Mesendoderm (in vitro differentiated cells): ENCODE results near the gene MMP14.

Experiments
- DNase-seq: peaks from one replicate; pipeline ENCODE4 v3.0.0; 2013
- H2AK5ac ChIP-seq: 2 replicates; pipeline ENCODE4 v1.6.1; 2013; ENCODE audit warnings: low read length, inconsistent platforms
- H2BK120ac ChIP-seq: 2 replicates; pipeline ENCODE4 v1.6.1; 2013; ENCODE audit warnings: low read depth, mild to moderate bottlenecking, low read length, moderate library complexity, mixed read lengths
- H2BK15ac ChIP-seq: replicated peaks from 2 replicates; pipeline ENCODE4 v1.6.1; 2013; ENCODE audit warnings: low read depth, mild to moderate bottlenecking, moderate library complexity
- H2BK5ac ChIP-seq: 2 replicates; pipeline ENCODE4 v1.6.1; 2013; ENCODE audit warnings: low read length, inconsistent platforms
- H3K18ac ChIP-seq: 2 replicates; pipeline ENCODE4 v1.6.1; 2013; ENCODE audit warnings: mild to moderate bottlenecking, low read length, mixed read lengths
- H3K23ac ChIP-seq: one replicate; pipeline ENCODE4 v1.6.1; 2013; ENCODE audit warnings: low read length
- H3K27ac ChIP-seq: 2 replicates; pipeline ENCODE4 v1.5.1; 2013; ENCODE audit warnings: low read depth, mild to moderate bottlenecking, inconsistent platforms, low read length, moderate library complexity
- H3K27me3 ChIP-seq: 2 replicates; pipeline ENCODE4 v1.6.1; 2013; ENCODE audit warnings: low read length, control low read depth, mild to moderate bottlenecking, inconsistent platforms; ENCODE audit not compliant: insufficient read depth, poor library complexity
- H3K36me3 ChIP-seq: 2 replicates; pipeline ENCODE4 v1.6.1; 2013; ENCODE audit warnings: low read length, inconsistent platforms; ENCODE audit not compliant: control insufficient read depth, insufficient read depth
- H3K4ac ChIP-seq: one replicate; pipeline ENCODE4 v1.6.1; 2013; ENCODE audit warnings: low read depth, mild to moderate bottlenecking, low read length, moderate library complexity
- H3K4me1 ChIP-seq: 2 replicates; pipeline ENCODE4 v1.6.1; 2013; ENCODE audit warnings: low read depth, low read length, inconsistent platforms; ENCODE audit not compliant: control insufficient read depth
- H3K4me2 ChIP-seq: 2 replicates; pipeline ENCODE4 v1.6.1; 2013; ENCODE audit warnings: low read length
- H3K4me3 ChIP-seq: 2 replicates; pipeline ENCODE4 v1.5.1; 2013; ENCODE audit warnings: mild to moderate bottlenecking, low read length
- H3K56ac ChIP-seq: one replicate; pipeline ENCODE4 v1.6.1; 2013; ENCODE audit warnings: low read length
- H3K79me1 ChIP-seq: 2 replicates; pipeline ENCODE4 v1.6.1; 2013; ENCODE audit warnings: low read length, inconsistent platforms
- H3K79me2 ChIP-seq: 2 replicates; pipeline ENCODE4 v1.6.1; 2013; ENCODE audit warnings: mild to moderate bottlenecking, low read length; ENCODE audit not compliant: control insufficient read depth, insufficient read depth
- H3K9ac ChIP-seq: 2 replicates; pipeline ENCODE4 v1.6.1; 2013; ENCODE audit warnings: low read length, inconsistent platforms
- H4K5ac ChIP-seq: one replicate; pipeline ENCODE4 v1.6.1; 2013; ENCODE audit warnings: low read length
- H4K8ac ChIP-seq: one replicate; pipeline ENCODE4 v1.6.1; 2013; ENCODE audit warnings: low read depth, mild to moderate bottlenecking, control low read depth, low read length, moderate library complexity
- WGBS: extraction: QIAGEN DNeasy Blood & Tissue Kit; methylation state at CpG from one replicate; pipeline ENCODE4 v1.1.7; 2013; ENCODE audit warnings: low lambda C conversion rate, missing lambda C conversion rate; ENCODE audit not compliant: insufficient coverage; ENCODE audit errors: extremely low coverage; 5-methylcytosine and 5-hydroxymethylcytosine counted together

The MMP14 gene

DNA sequence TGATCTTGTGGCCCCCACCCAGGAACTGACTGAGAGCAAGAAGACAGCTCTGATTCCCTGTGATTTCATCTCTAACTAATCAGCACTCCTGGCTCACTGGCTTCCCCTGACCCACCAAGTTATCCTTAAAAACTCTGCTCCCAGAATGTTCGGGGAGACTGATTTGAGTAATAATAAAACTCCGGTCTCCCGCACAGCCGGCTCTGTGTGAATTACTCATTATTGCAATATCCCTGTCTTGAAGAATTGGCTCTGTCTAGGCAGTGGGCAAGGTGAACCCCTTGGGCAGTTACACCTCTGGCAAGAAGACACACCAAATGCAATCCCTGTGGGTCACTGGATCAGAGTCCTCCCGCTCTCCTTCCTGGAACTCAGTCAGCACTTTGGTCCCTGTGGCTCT, 42.4 kb upstream of the MMP14 start:
- Histone ChIP-seq H3K9ac (no peak overlapping the region), H3K18ac (no peak overlapping the region), H3K27ac (no peak overlapping the region), H2BK120ac (no peak overlapping the region), H3K36me3 (no peaks in the 10 kb centered on the region), H3K4me3 (no peak overlapping the region), H4K5ac (no peak overlapping the region), H3K79me1 (no peaks in the 10 kb centered on the region), H3K23ac (no peak overlapping the region), H3K4me2 (no peak overlapping the region), H3K27me3 (no peaks in the 10 kb centered on the region), H3K56ac (no peak overlapping the region), H2AK5ac (no peak overlapping the region), H2BK15ac (no peak overlapping the region), H2BK5ac (no peak overlapping the region), H3K79me2 (no peaks in the 10 kb centered on the region), H3K4ac (no peak overlapping the region), H4K8ac (no peak overlapping the region), H3K4me1 (peaks cover 7% of the 10 kb centered on the region)
- no CpG with 5 or more reads among the region's 5 CpGs for WGBS
- DNase-seq = no peak

DNA sequence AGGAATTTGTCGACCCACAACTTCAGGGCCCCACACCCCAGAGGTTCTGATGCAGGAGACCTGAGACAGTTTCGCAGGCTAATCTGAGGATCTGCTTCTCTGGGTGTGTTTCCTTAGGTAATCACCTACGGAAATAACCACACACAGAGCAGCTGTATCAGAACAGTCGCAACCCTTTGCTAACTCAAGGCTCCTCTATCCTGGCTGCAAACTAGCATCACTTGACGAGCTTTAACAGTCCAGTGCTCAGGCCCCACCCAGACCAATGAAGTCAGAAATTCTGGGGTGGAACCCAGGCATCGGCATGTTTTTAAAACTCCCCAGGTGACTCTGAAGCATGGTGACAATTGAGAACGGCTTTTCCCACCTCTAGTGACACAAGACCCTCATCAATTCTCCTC, 41.8 kb upstream of the MMP14 start:
- Histone ChIP-seq H3K56ac (no peak overlapping the region), H3K4me1 (peaks cover 7% of the 10 kb centered on the region), H3K9ac (no peak overlapping the region), H3K4ac (no peak overlapping the region), H3K4me3 (no peak overlapping the region), H3K23ac (no peak overlapping the region), H2BK120ac (no peak overlapping the region), H4K5ac (no peak overlapping the region), H3K79me2 (no peaks in the 10 kb centered on the region), H3K27me3 (no peaks in the 10 kb centered on the region), H2BK5ac (no peak overlapping the region), H2AK5ac (no peak overlapping the region), H2BK15ac (no peak overlapping the region), H3K79me1 (no peaks in the 10 kb centered on the region), H4K8ac (no peak overlapping the region), H3K27ac (no peak overlapping the region), H3K36me3 (no peaks in the 10 kb centered on the region), H3K4me2 (no peak overlapping the region), H3K18ac (no peak overlapping the region)
- WGBS = no CpG with 5 or more reads among the region's 7 CpGs
- DNase-seq = no peak

DNA sequence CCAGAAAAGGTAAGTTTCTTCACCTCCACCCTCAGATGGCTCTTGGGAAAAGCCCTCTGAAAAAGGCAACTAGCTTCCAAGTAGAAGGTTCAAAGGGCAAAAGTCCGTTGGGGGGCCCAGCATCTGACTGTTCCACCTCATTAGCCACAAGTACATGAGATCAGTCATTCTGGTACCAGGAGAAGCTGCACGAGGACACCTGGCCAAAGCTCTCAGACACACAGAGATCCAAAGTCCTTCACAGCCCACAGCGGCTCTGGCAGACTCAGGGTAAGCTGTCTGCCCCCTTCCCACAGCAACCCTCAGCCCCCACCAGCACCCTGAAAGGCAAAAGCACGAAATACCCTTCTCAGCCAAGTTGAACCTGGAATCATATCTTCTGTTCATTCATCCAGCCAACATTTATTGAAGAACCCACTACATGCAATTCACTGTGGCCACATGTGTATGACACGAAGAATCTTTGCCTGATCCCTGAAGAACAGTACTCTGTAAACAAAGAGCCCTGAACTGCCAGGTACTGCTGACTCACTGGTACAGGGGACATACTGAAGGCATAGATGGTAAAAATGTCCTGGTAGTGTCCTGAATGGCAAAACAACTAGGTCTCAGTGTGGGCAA, 40.2 kb upstream of the MMP14 start:
- H3K4me3 ChIP-seq = no peak overlapping the region
- no peak for DNase-seq
- H2BK15ac ChIP-seq = no peak overlapping the region
- no peaks in the 10 kb centered on the region for H3K79me1 ChIP-seq
- peak overlapping the region; percentile 34 for H3K18ac ChIP-seq
- no peak overlapping the region for H3K23ac ChIP-seq
- H3K36me3 ChIP-seq = no peaks in the 10 kb centered on the region
- H3K4me1 ChIP-seq = peaks cover 7% of the 10 kb centered on the region
- no peak overlapping the region for H2BK120ac ChIP-seq
- WGBS = no CpG with 5 or more reads among the region's 5 CpGs
- peak overlapping the region; percentile 1 for H3K27ac ChIP-seq
- peak overlapping the region; percentile 2 for H2BK5ac ChIP-seq
- H3K56ac ChIP-seq = peak overlapping the region; percentile 53
- no peak overlapping the region for H3K4me2 ChIP-seq
- peak overlapping the region; percentile 75 for H3K4ac ChIP-seq
- H3K27me3 ChIP-seq = no peaks in the 10 kb centered on the region
- no peak overlapping the region for H4K8ac ChIP-seq
- no peak overlapping the region for H3K9ac ChIP-seq
- no peak overlapping the region for H4K5ac ChIP-seq
- no peak overlapping the region for H2AK5ac ChIP-seq
- H3K79me2 ChIP-seq = no peaks in the 10 kb centered on the region

DNA sequence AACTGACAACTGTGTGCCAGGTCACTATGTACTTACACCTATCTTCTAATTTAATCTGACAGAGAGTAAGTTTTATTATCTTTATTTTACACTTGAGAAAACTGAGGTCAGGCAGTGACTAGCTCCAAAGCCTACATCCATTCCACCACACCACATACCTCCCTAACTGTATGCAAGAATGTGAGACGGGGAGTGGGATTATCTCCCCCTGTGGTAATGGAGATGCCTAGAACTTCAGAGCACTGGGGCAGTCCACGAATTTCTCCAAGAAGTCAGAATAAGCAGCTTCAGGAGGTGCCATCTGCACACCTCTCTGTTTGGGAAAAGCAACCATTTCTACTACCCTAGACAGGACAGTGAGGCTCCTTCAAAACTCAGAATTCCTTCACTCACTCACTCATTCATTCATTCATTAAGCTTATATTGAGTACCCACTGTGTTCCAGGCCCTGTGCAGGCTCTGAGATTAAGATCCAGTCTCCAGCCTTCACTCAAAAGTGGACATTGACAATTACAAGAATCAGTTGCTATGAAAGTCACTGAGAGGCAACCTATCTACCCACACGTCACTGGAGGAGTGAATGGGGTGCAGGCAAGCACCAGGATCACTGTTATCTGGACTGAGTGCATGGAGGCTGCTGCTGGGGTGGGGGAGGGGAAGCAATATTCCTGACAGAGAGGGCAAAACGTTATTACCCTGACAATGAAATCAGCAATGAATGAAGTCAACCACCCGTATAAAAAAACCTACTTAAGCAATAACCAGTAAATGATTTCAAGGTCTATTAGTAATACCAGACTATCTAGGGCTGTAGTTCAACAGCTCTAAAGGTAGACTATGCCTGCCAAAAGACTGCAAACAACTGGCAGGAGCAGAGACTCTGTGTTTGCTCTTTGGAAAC, 39.1 kb upstream of the MMP14 start:
- peak overlapping the region; percentile 29 for H3K27ac ChIP-seq
- H3K79me2 ChIP-seq = no peaks in the 10 kb centered on the region

DNA sequence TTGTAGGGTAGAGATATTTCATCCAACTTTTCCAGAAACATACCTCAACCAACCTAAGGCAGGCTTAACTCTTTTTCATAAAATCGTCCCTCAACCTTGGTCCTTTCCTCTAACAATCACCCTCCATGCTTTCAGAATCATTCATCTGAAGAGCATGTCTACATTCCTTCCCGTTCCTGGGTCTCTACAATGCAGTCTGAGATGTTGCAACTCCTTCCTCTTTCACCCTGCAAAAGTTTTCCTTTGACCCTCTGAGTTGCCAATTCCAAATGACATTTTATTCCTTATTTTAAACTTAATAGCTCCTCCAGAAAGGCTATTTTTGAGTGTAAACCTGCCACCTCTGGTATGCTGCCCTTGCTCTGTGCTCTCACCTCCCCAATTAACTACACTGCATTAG, 37.9 kb upstream of the MMP14 start:
- H3K18ac ChIP-seq = no peak overlapping the region
- no peak overlapping the region for H3K23ac ChIP-seq
- no peaks in the 10 kb centered on the region for H3K79me1 ChIP-seq
- H3K27me3 ChIP-seq = no peaks in the 10 kb centered on the region
- H2AK5ac ChIP-seq = no peak overlapping the region
- no peaks in the 10 kb centered on the region for H3K79me2 ChIP-seq
- H3K27ac ChIP-seq = no peak overlapping the region
- H3K9ac ChIP-seq = no peak overlapping the region
- H2BK120ac ChIP-seq = no peak overlapping the region
- no peak for DNase-seq
- no peak overlapping the region for H4K5ac ChIP-seq
- H4K8ac ChIP-seq = no peak overlapping the region
- no peak overlapping the region for H3K56ac ChIP-seq
- no peak overlapping the region for H3K4ac ChIP-seq
- no peak overlapping the region for H3K4me2 ChIP-seq
- no peaks in the 10 kb centered on the region for H3K36me3 ChIP-seq
- no peak overlapping the region for H3K4me3 ChIP-seq
- no CpG with 5 or more reads among the region's 2 CpGs for WGBS
- H2BK15ac ChIP-seq = no peak overlapping the region
- H3K4me1 ChIP-seq = peaks cover 7% of the 10 kb centered on the region
- no peak overlapping the region for H2BK5ac ChIP-seq

More for the DNA sequence above, 39.1 kb upstream of the MMP14 start:
- Histone ChIP-seq H2AK5ac (no peak overlapping the region), H3K4me2 (no peak overlapping the region), H3K4ac (no peak overlapping the region), H3K4me3 (no peak overlapping the region), H3K9ac (peak overlapping the region; percentile 4), H2BK5ac (no peak overlapping the region), H2BK15ac (no peak overlapping the region), H3K23ac (no peak overlapping the region), H3K79me1 (no peaks in the 10 kb centered on the region), H2BK120ac (no peak overlapping the region), H3K56ac (peak overlapping the region; percentile 63), H3K4me1 (peaks cover 7% of the 10 kb centered on the region), H3K36me3 (no peaks in the 10 kb centered on the region), H3K18ac (no peak overlapping the region), H3K27me3 (no peaks in the 10 kb centered on the region), H4K8ac (no peak overlapping the region), H4K5ac (no peak overlapping the region)
- peak; percentile 91 for DNase-seq
- no CpG with 5 or more reads among the region's 5 CpGs for WGBS
